ENCODE data around the gene OR51B6.

OR51B6 gene, protein sequence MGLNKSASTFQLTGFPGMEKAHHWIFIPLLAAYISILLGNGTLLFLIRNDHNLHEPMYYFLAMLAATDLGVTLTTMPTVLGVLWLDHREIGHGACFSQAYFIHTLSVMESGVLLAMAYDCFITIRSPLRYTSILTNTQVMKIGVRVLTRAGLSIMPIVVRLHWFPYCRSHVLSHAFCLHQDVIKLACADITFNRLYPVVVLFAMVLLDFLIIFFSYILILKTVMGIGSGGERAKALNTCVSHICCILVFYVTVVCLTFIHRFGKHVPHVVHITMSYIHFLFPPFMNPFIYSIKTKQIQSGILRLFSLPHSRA

DNA sequence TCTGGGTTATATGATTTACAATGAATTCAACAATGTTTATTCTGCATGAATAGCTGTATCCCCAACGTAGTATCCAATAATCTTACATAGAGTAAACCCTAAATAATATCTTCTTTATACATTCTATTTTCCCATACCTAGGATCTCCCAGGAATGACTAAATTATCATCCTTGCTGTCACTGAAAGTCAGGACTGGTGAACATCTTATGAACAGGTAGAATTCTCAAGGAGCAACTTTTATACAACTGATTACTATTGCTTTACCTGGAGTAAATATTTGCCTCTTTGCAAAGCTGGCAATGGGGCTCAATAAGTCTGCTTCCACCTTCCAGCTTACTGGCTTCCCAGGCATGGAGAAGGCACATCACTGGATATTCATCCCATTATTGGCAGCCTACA, at the start of gene OR51B6:
Gene OR51B6 (plus strand): TSS at position 301 of the 400 bp plus-strand sequence. CDS start 0 bp downstream, at position 301.
- TF ChIP-seq, protein P1, sequence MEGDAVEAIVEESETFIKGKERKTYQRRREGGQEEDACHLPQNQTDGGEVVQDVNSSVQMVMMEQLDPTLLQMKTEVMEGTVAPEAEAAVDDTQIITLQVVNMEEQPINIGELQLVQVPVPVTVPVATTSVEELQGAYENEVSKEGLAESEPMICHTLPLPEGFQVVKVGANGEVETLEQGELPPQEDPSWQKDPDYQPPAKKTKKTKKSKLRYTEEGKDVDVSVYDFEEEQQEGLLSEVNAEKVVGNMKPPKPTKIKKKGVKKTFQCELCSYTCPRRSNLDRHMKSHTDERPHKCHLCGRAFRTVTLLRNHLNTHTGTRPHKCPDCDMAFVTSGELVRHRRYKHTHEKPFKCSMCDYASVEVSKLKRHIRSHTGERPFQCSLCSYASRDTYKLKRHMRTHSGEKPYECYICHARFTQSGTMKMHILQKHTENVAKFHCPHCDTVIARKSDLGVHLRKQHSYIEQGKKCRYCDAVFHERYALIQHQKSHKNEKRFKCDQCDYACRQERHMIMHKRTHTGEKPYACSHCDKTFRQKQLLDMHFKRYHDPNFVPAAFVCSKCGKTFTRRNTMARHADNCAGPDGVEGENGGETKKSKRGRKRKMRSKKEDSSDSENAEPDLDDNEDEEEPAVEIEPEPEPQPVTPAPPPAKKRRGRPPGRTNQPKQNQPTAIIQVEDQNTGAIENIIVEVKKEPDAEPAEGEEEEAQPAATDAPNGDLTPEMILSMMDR (IDR thresholded peaks at IDR 0.05): no peak

DNA sequence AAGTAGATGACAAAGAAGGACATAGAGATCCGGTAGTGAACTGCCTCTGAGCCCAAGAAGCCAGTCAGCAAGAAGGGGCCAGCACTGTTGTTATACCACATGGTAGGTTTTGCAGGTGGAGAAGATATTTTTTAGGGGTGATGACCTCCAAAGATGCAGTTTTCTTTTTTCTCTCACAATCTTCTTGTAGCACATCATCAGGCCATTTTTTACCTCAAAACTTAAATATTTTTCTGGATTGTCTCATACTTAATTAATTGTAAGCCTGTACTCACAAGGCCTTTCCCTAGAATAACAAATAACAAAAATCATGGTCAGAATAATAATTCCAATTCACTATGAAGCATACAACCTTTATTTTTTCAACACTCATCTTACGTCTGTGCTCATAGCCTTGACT, 49.5 kb upstream of the OR51B6 start, which contains the start of gene OR51B4:
Gene OR51B4 (minus strand): TSS at position 101 of the 400 bp plus-strand sequence. CDS start 0 bp downstream, at position 101.
- TF ChIP-seq, protein P1 (IDR thresholded peaks at IDR 0.05): no peak

DNA sequence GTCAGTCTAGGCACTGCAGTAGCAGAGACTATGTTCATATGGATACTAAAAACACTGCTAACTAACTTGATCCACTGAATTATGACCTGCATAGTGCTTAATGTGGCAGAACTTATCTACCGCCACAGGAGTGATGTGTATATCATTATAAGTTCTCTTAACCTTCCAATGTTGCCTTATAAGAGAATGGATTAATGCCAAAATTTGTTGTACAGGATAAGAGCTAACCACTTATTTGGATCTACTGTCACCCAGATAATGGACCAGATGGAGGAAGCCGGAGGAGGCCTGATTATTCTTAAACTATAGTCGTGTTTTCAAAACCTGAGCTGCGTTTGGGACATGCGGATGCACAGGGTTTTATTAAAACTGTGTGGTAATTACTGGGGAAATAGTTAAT, 47.7 kb upstream of the OR51B6 start:
- TF ChIP-seq, protein P1 (IDR thresholded peaks at IDR 0.05): no peak

DNA sequence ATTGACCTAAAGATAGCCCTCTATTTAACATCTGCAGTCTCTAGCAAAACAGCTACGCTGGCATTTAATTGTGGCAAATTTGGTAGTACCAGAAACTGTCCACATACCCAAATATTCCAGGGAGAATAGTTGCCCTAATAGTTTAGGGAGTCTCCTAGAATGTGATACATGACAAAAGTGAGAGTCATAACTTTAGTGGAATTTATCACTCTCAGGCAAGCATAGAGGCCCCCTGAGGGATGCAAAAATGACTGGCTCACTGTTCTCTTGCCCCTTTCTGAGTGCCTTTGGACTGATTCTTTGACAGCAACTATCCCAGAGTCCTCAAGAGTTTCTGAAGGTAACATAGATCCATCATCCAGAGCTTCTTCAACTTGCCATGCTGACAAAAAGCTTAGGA, 47.3 kb upstream of the OR51B6 start:
- TF ChIP-seq, protein P1 (IDR thresholded peaks at IDR 0.05): no peak

DNA sequence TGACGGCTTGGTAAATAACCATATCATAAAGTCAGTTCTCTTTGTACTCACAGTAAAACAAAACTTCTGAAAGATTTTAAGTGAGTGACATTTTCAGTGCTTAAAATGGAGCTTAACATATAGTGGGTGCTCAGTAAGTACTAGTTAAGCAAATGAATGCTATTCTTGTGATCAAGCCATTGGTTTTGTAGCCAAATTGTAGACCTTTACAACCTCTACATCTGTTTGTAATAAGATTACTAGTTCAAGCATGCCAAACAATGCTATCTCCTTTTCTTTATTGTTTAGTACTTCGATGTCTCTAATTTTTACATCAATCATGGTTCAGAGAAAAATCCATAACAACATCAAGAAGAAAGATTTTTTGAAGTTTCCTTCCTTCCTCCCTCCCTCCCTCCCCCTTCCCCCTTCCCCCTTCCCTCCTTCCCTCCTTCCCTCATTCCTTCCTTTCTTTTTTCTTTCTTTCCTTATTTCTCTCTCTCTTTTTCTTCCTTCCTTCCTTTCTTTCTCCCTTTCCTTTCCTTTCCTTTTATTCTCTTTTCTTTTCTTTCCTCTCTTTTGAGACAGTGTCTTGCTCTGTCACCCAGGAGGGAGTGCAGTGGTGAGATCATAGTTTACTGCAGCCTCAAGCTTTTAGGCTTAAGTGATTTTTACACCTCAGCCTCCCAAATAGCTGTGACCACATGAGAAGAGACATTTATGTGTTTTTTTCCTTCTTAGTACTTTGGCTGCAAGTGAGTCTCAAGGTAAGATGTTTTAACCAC, 43.9 kb upstream of the OR51B6 start:
- TF ChIP-seq, protein P1 (IDR thresholded peaks at IDR 0.05): no peak

DNA sequence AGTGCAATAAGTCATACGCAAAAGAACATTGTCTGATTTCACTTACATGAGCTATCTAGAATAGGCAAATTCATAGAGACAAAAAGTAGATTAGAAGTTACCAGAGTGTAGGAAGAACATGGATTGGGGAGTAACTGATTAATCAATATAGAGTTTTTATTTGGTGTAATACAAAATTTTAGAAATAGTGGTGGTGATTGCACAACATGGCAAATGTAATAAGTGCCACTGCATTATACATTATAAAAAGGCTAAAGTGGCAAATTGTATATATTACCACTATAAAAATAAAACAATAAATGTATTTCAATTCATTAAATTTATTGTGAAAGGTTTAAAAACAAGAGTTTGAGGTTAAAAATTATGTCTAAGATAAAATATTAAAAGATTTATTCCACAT, 40.9 kb upstream of the OR51B6 start:
- TF ChIP-seq, protein P1 (IDR thresholded peaks at IDR 0.05): no peak

DNA sequence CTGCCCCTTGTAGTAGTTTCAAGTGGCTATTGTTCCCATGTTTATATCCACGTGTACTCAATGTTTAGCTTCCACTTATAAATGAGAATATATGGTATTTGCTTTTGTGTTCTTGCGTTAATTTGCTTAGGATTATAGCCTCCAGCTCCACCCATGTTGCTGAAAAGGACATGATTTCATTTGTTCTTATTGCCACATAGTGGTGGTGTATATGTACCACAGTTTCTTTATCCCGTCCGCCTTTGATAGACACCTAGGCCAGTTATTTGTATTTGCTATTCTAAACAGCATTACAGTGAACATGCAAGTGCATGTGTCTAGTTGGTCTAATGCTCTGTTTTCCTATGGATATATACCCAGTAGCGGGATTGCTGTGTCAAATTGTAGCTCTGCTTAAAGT, 34.0 kb upstream of the OR51B6 start:
- TF ChIP-seq, protein P1 (IDR thresholded peaks at IDR 0.05): 0 out of 2 replicates have a peak, but pooled peaks have one; percentile 20

Data from LNCAP (cell line).